Measurements from ENCODE around the gene DNAH17. TPM values are rescaled to one million over a fixed set of nuclear protein-coding genes. Genes with fewer than 3 reads are reported as not detected.

The DNAH17 gene
- polyA plus RNA-seq, 3 donors = 0.01 to 0.51 (median 0.11) TPM

- H3K27ac Mint-ChIP-seq = no peak overlapping the region
- H3K36me3 Mint-ChIP-seq = no peaks in the 10 kb centered on the region
- no peak overlapping the region for H3K9ac ChIP-seq (ENCODE audit: insufficient read depth, low read length, poor library complexity, severe bottlenecking)
- no peaks in the 10 kb centered on the region for H3K79me2 ChIP-seq (ENCODE audit: insufficient read depth, low read length)
- intact Hi-C loops (cut with micrococcal nuclease) = no loop called here
- no peak overlapping the region for H3K4me2 ChIP-seq (replicated peaks; ENCODE audit: extremely low read depth, low read length, poor library complexity, severe bottlenecking)
- no peak overlapping the region for H3K27ac ChIP-seq (ENCODE audit: low read depth in 1 of 2, low read length in 2 of 2)
- no peak for DNase-seq
- WGBS (ENCODE audit: insufficient coverage) = 96% methylated on average over 25 of the region's 30 CpGs
- H2AFZ ChIP-seq (ENCODE audit: insufficient read depth, low read depth, low read length, poor library complexity, severe bottlenecking) = no peak overlapping the region
- H3K4me1 ChIP-seq (ENCODE audit: control insufficient read depth in 1 of 2, insufficient read depth in 2 of 2, low read length in 2 of 2) = no peaks in the 10 kb centered on the region
- TF ChIP-seq CTCF (IDR thresholded peaks at IDR 0.05) = no peak
- H3K36me3 ChIP-seq (replicated peaks in 1 of 2; ENCODE audit: control insufficient read depth in 1 of 2, insufficient read depth in 2 of 2, low read length in 2 of 2) = no peaks in the 10 kb centered on the region
- H3K9me3 ChIP-seq (replicated peaks in 1 of 2; ENCODE audit: control insufficient read depth in 1 of 2, insufficient read depth in 1 of 2, low read length in 2 of 2) = no peaks in the 10 kb centered on the region
- peaks cover 3% of the 10 kb centered on the region for H3K4me1 Mint-ChIP-seq
- peaks cover 2 to 6% (median 3%) of the 10 kb centered on the region in 3 donors for H3K27me3 Mint-ChIP-seq (ENCODE audit: low read depth in 3 of 3)
- no peak overlapping the region for H3K4me3 ChIP-seq (replicated peaks in 1 of 3; ENCODE audit: low read depth in 2 of 3, low read length in 3 of 3)
- no peak overlapping the region for H3K4me3 Mint-ChIP-seq
- no peaks in the 10 kb centered on the region for H4K20me1 ChIP-seq (ENCODE audit: insufficient read depth, low read length)
- H3K9me3 Mint-ChIP-seq = no peaks in the 10 kb centered on the region
- no peaks in the 10 kb centered on the region for H3K27me3 ChIP-seq (ENCODE audit: control insufficient read depth in 2 of 2, insufficient read depth in 2 of 2, low read length in 2 of 2)
Observed at GRCh38 chr17:78526231-78527025, 50.8 kb downstream of the DNAH17 start.

GRCh38 chr17:78525511-78526160 lies 51.6 kb downstream of the DNAH17 start:
- H4K20me1 ChIP-seq (ENCODE audit: insufficient read depth, low read length) = no peaks in the 10 kb centered on the region
- WGBS (ENCODE audit: insufficient coverage) = 88% methylated on average over 14 of the region's 17 CpGs
- no peaks in the 10 kb centered on the region for H3K9me3 ChIP-seq (replicated peaks in 1 of 2; ENCODE audit: control insufficient read depth in 1 of 2, insufficient read depth in 1 of 2, low read length in 2 of 2)
- no peak overlapping the region for H3K4me2 ChIP-seq (replicated peaks; ENCODE audit: extremely low read depth, low read length, poor library complexity, severe bottlenecking)
- H3K79me2 ChIP-seq (ENCODE audit: insufficient read depth, low read length) = no peaks in the 10 kb centered on the region
- H3K4me1 ChIP-seq (ENCODE audit: control insufficient read depth in 1 of 2, insufficient read depth in 2 of 2, low read length in 2 of 2) = no peaks in the 10 kb centered on the region
- no peaks in the 10 kb centered on the region for H3K4me1 Mint-ChIP-seq
- H3K27ac Mint-ChIP-seq = no peak overlapping the region
- H3K36me3 Mint-ChIP-seq = no peaks in the 10 kb centered on the region
- H3K27ac ChIP-seq (ENCODE audit: low read depth in 1 of 2, low read length in 2 of 2) = no peak overlapping the region
- no peaks in the 10 kb centered on the region for H3K9me3 Mint-ChIP-seq
- no peak for DNase-seq
- no peaks in the 10 kb centered on the region for H3K27me3 ChIP-seq (ENCODE audit: control insufficient read depth in 2 of 2, insufficient read depth in 2 of 2, low read length in 2 of 2)
- H2AFZ ChIP-seq (ENCODE audit: insufficient read depth, low read depth, low read length, poor library complexity, severe bottlenecking) = no peak overlapping the region
- no peak overlapping the region for H3K4me3 ChIP-seq (replicated peaks in 1 of 3; ENCODE audit: low read depth in 2 of 3, low read length in 3 of 3)
- no peaks in the 10 kb centered on the region for H3K36me3 ChIP-seq (replicated peaks in 1 of 2; ENCODE audit: control insufficient read depth in 1 of 2, insufficient read depth in 2 of 2, low read length in 2 of 2)
- no peak overlapping the region for H3K9ac ChIP-seq (ENCODE audit: insufficient read depth, low read length, poor library complexity, severe bottlenecking)
- TF ChIP-seq CTCF (IDR thresholded peaks at IDR 0.05) = no peak
- intact Hi-C loops (cut with micrococcal nuclease) = no loop called here
- peaks cover 2 to 6% (median 3%) of the 10 kb centered on the region in 3 donors for H3K27me3 Mint-ChIP-seq (ENCODE audit: low read depth in 3 of 3)
- no peak overlapping the region for H3K4me3 Mint-ChIP-seq

All from CD14-positive monocyte (primary cell).